Measurements from ENCODE around the gene TRIM46. TPM values are rescaled to one million over a fixed set of nuclear protein-coding genes. Genes with fewer than 3 reads are reported as not detected.
A peak's percentile ranks its signal among the peaks of the same experiment; 100 is the strongest.

Gene TRIM46
- total and polyA plus RNA-seq, 2 of the 13 experiments (the other 11 are each of a cell fraction or from before 2014, with no cell fraction given): 0.04 to 0.09 TPM

DNA sequence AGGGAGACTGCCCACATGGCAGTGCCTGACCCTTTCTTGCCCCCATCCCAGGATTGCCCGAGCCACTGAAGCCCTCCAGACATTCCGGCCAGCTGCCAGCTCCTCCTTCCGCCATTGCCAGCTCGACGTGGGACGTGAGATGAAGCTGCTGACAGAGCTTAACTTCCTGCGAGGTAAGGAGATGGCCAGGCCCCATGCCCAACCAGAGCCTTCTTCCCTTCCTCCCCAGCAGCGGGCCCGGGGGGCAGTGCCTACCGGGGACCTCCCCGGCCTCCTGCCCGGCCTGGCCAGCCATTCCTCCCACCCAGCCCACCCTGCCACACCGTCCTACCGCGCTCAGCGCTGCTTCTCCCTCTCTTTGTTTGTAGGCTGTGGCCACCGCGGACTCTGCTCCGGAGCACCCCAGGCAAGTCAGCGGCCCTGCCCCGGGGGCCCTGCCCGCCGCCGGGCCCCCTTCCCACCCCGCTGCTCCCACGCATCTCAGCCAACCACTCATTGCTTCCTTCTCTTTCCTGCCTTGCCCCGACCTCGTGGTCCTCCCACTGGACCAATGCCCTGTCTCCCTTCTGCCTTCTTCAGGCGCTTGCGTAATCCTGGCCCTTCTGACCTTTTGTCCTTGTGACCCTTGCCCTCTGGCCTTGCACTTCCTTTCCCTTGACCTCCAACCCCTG is 4.9 kb downstream of the TRIM46 start (continued):
- TF ChIP-seq, protein P1, sequence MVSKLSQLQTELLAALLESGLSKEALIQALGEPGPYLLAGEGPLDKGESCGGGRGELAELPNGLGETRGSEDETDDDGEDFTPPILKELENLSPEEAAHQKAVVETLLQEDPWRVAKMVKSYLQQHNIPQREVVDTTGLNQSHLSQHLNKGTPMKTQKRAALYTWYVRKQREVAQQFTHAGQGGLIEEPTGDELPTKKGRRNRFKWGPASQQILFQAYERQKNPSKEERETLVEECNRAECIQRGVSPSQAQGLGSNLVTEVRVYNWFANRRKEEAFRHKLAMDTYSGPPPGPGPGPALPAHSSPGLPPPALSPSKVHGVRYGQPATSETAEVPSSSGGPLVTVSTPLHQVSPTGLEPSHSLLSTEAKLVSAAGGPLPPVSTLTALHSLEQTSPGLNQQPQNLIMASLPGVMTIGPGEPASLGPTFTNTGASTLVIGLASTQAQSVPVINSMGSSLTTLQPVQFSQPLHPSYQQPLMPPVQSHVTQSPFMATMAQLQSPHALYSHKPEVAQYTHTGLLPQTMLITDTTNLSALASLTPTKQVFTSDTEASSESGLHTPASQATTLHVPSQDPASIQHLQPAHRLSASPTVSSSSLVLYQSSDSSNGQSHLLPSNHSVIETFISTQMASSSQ (IDR thresholded peaks at IDR 0.05; ENCODE audit: low read depth): no peak
- TF ChIP-seq, protein P1 (CRISPR knock-in tag; IDR thresholded peaks at IDR 0.05; ENCODE audit: borderline replicate concordance): no peak
- TF ChIP-seq ZIK1 (CRISPR knock-in tag; IDR thresholded peaks at IDR 0.05; ENCODE audit: borderline replicate concordance, low read depth) (no peak), RBM22 (optimal IDR thresholded peaks at IDR 0.05; ENCODE audit: low read length) (no peak), SPEN (CRISPR knock-in tag; IDR thresholded peaks at IDR 0.05; ENCODE audit: low read depth) (peak; percentile 68; the same call in 1 of the 2 replicates), ZNF775 (CRISPR knock-in tag; IDR thresholded peaks at IDR 0.05; ENCODE audit: borderline replicate concordance) (no peak), CEBPB (IDR thresholded peaks at IDR 0.05; ENCODE audit: borderline replicate concordance, low read depth, low read length) (peak; percentile 88; the same call in 1 of the 2 replicates), ZNF569 (CRISPR knock-in tag; IDR thresholded peaks at IDR 0.05; ENCODE audit: borderline replicate concordance) (no peak), ZNF24 (IDR thresholded peaks at IDR 0.05) (no peak), ZNF772 (CRISPR knock-in tag; IDR thresholded peaks at IDR 0.05) (no peak), ZNF33B (CRISPR knock-in tag; IDR thresholded peaks at IDR 0.05) (no peak), BRD4 (CRISPR knock-in tag; IDR thresholded peaks at IDR 0.05) (no peak), MED1 (CRISPR knock-in tag; IDR thresholded peaks at IDR 0.05) (0 out of 2 replicates have a peak, but pooled peaks have one; percentile 42), ZMYM4 (CRISPR knock-in tag; IDR thresholded peaks at IDR 0.05) (0 out of 2 replicates have a peak, but pooled peaks have one; percentile 33), ZNF616 (CRISPR knock-in tag; IDR thresholded peaks at IDR 0.05; ENCODE audit: low read depth) (no peak), HHEX (CRISPR knock-in tag; IDR thresholded peaks at IDR 0.05) (no peak), ZNF652 (CRISPR knock-in tag; IDR thresholded peaks at IDR 0.05; ENCODE audit: borderline replicate concordance, low read depth) (no peak), NFYC (CRISPR knock-in tag; IDR thresholded peaks at IDR 0.05) (0 out of 2 replicates have a peak, but pooled peaks have one; percentile 14), ZNF672 (CRISPR knock-in tag; IDR thresholded peaks at IDR 0.05) (no peak), SMAD9 (CRISPR knock-in tag; IDR thresholded peaks at IDR 0.05) (no peak), GATA4 (IDR thresholded peaks at IDR 0.05; ENCODE audit: borderline replicate concordance, low read depth) (no peak), PITX1 (CRISPR knock-in tag; IDR thresholded peaks at IDR 0.05) (peak; percentile 31; the same call in 1 of the 2 replicates), ZFP36L1 (CRISPR knock-in tag; IDR thresholded peaks at IDR 0.05) (no peak), YEATS4 (CRISPR knock-in tag; IDR thresholded peaks at IDR 0.05; ENCODE audit: borderline replicate concordance) (peak; percentile 33; the same call in 1 of the 2 replicates)
- TF ChIP-seq, protein P2, sequence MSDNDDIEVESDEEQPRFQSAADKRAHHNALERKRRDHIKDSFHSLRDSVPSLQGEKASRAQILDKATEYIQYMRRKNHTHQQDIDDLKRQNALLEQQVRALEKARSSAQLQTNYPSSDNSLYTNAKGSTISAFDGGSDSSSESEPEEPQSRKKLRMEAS (IDR thresholded peaks at IDR 0.05): peak; percentile 76
- TF ChIP-seq, protein P3, sequence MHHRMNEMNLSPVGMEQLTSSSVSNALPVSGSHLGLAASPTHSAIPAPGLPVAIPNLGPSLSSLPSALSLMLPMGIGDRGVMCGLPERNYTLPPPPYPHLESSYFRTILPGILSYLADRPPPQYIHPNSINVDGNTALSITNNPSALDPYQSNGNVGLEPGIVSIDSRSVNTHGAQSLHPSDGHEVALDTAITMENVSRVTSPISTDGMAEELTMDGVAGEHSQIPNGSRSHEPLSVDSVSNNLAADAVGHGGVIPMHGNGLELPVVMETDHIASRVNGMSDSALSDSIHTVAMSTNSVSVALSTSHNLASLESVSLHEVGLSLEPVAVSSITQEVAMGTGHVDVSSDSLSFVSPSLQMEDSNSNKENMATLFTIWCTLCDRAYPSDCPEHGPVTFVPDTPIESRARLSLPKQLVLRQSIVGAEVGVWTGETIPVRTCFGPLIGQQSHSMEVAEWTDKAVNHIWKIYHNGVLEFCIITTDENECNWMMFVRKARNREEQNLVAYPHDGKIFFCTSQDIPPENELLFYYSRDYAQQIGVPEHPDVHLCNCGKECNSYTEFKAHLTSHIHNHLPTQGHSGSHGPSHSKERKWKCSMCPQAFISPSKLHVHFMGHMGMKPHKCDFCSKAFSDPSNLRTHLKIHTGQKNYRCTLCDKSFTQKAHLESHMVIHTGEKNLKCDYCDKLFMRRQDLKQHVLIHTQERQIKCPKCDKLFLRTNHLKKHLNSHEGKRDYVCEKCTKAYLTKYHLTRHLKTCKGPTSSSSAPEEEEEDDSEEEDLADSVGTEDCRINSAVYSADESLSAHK (CRISPR knock-in tag; IDR thresholded peaks at IDR 0.05; ENCODE audit: borderline replicate concordance): no peak
